Keratinocyte (primary cell): Measurements from ENCODE around the gene LY6G6C.

Experiments used
- CTCF ChIP-seq, 3 experiments: IDR thresholded peaks in 1 of 3; conservative IDR thresholded peaks in 1 of 3; optimal IDR thresholded peaks in 1 of 3; 2 replicates in 2 of 3; 3 replicates in 1 of 3; pipeline versions ENCODE3 to v1.5.1; 2011; ENCODE audit warnings: low read length in 3 of 3, mild to moderate bottlenecking in 3 of 3, moderate library complexity in 2 of 3, control low read depth in 1 of 3, inconsistent platforms in 1 of 3; ENCODE audit not compliant: insufficient read depth in 2 of 3; ENCODE audit errors: extremely low read depth in 1 of 3
- EZH2 ChIP-seq: IDR thresholded peaks from one replicate; pipeline ENCODE4 v1.6.1; 2012; ENCODE audit warnings: inconsistent platforms, mild to moderate bottlenecking, low read length, moderate library complexity

GRCh38 chr6:31717499-31718222, 3.9 kb downstream of the LY6G6C start:
- peak; percentile 34 to 67 (median 47) for TF ChIP-seq CTCF (optimal IDR thresholded peaks at IDR 0.05 in 1 of 3, IDR thresholded peaks at IDR 0.05 in 1 of 3, conservative IDR thresholded peaks at IDR 0.05 in 1 of 3; ENCODE audit: extremely low read depth in 1 of 3, insufficient read depth in 2 of 3, low read length in 3 of 3)
- TF ChIP-seq EZH2, result no peak
